GM23338 (cell line): ENCODE measurements around the gene ANO1. TPM values are rescaled to one million over a fixed set of nuclear protein-coding genes. Genes with fewer than 3 reads are reported as not detected.

Experiments
- ATAC-seq: fragments of 200-7000 bp; cut with Tn5 transposase; 3 replicates; pipeline ENCODE4 v1.9.1; 2020
- DNase-seq: peaks from one replicate; pipeline ENCODE4 v3.0.0-alpha.2; 2015; ENCODE audit warnings: low spot score
- H2AFZ ChIP-seq: fragments of 200-600 bp; sonication (generic); 2 replicates; pipeline ENCODE4 v1.8.0; 2016; ENCODE audit warnings: antibody characterized with exemption, mild to moderate bottlenecking, moderate library complexity
- H3F3A ChIP-seq: fragments of 200-600 bp; sonication (generic); replicated peaks from 2 replicates; pipeline ENCODE4 v1.8.0; 2017; ENCODE audit warnings: antibody characterized with exemption, mixed run types, low read depth
- H3K27ac ChIP-seq: fragments of 200-600 bp; sonication (generic); 2 replicates; pipeline ENCODE4 v1.6.1; 2016; ENCODE audit warnings: low read depth
- H3K27me3 ChIP-seq: fragments of 200-600 bp; sonication (generic); 2 replicates; pipeline ENCODE4 v1.8.0; 2016; ENCODE audit warnings: mild to moderate bottlenecking, mixed run types, moderate library complexity; ENCODE audit not compliant: insufficient read depth
- H3K36me3 ChIP-seq: fragments of 200-600 bp; sonication (generic); 2 replicates; pipeline ENCODE4 v1.8.0; 2016; ENCODE audit warnings: mild to moderate bottlenecking; ENCODE audit not compliant: insufficient read depth
- H3K4me1 ChIP-seq: fragments of 200-600 bp; sonication (generic); 2 replicates; pipeline ENCODE4 v1.8.0; 2016; ENCODE audit warnings: mild to moderate bottlenecking, moderate library complexity; ENCODE audit not compliant: insufficient read depth
- H3K4me2 ChIP-seq: fragments of 200-600 bp; sonication (generic); 2 replicates; pipeline ENCODE4 v1.7.1; 2017; ENCODE audit warnings: mixed run types
- H3K4me3 ChIP-seq: fragments of 200-600 bp; sonication (generic); 2 replicates; pipeline ENCODE4 v1.6.1; 2016; ENCODE audit warnings: mixed run types
- H3K79me2 ChIP-seq: fragments of 200-600 bp; sonication (generic); replicated peaks from 2 replicates; pipeline ENCODE4 v1.8.0; 2017; ENCODE audit warnings: mild to moderate bottlenecking; ENCODE audit not compliant: insufficient read depth
- H3K9me2 ChIP-seq: fragments of 200-600 bp; sonication (generic); 2 replicates; pipeline ENCODE4 v1.8.0; 2017; ENCODE audit not compliant: insufficient read depth
- H4K20me1 ChIP-seq: fragments of 200-600 bp; sonication (generic); replicated peaks from 2 replicates; pipeline ENCODE4 v1.8.0; 2017; ENCODE audit warnings: mild to moderate bottlenecking; ENCODE audit not compliant: insufficient read depth
- H3K27ac Mint-ChIP-seq: 2 replicates; pipeline ENCODE4 v1.8.0; 2020; ENCODE audit warnings: inconsistent platforms, mild to moderate bottlenecking, moderate library complexity, mixed read lengths
- H3K27me3 Mint-ChIP-seq: 3 replicates; pipeline ENCODE4 v1.8.0; 2022; ENCODE audit warnings: low read depth, mild to moderate bottlenecking, moderate library complexity, mixed read lengths, inconsistent platforms; ENCODE audit not compliant: insufficient read depth, poor library complexity
- H3K36me3 Mint-ChIP-seq: 3 replicates; pipeline ENCODE4 v1.8.0; 2021; ENCODE audit warnings: low read depth, mild to moderate bottlenecking, inconsistent platforms, moderate library complexity, mixed read lengths
- H3K4me1 Mint-ChIP-seq: 3 replicates; pipeline ENCODE4 v1.8.0; 2020; ENCODE audit warnings: mild to moderate bottlenecking, inconsistent platforms, mixed read lengths
- H3K4me3 Mint-ChIP-seq: 3 replicates; pipeline ENCODE4 v1.8.0; 2021; ENCODE audit warnings: moderate library complexity, mild to moderate bottlenecking, inconsistent platforms, mixed read lengths
- H3K9me3 Mint-ChIP-seq: 3 replicates; pipeline ENCODE4 v1.8.0; 2020; ENCODE audit warnings: moderate library complexity, mild to moderate bottlenecking, inconsistent platforms, mixed read lengths
- CREB1 ChIP-seq: fragments of 250-450 bp; sonication (Bioruptor Pico); IDR thresholded peaks from 2 replicates; pipeline ENCODE4 v1.5.0; 2020; ENCODE audit warnings: low read depth, mild to moderate bottlenecking, moderate library complexity
- CTCF ChIP-seq, 2 experiments: fragments of 200-600 bp in 1 of 2; sonication (generic) in 1 of 2; conservative IDR thresholded peaks; 2 replicates each; pipeline versions ENCODE4 v1.5.1 to v1.6.1; 2016 to 2017; ENCODE audit warnings: antibody characterized with exemption in 2 of 2, low read depth in 2 of 2, mild to moderate bottlenecking in 2 of 2, moderate library complexity in 1 of 2
- EZH2 ChIP-seq: fragments of 200-600 bp; sonication (generic); IDR thresholded peaks from one replicate; pipeline ENCODE4 v1.8.0; 2017; ENCODE audit warnings: antibody characterized with exemption, mild to moderate bottlenecking, low read depth; ENCODE audit not compliant: unreplicated experiment
- EZH2phosphoT487 ChIP-seq: fragments of 200-600 bp; sonication (generic); IDR thresholded peaks from one replicate; pipeline ENCODE4 v1.8.1; 2018; ENCODE audit warnings: antibody characterized with exemption; ENCODE audit not compliant: unreplicated experiment
- JUNB ChIP-seq: IDR thresholded peaks from one replicate; pipeline ENCODE4 v1.6.1; 2016; ENCODE audit warnings: antibody characterized with exemption; ENCODE audit not compliant: unreplicated experiment
- NANOG ChIP-seq: IDR thresholded peaks from 2 replicates; pipeline ENCODE4 v1.6.1; 2016; ENCODE audit warnings: antibody characterized with exemption, borderline replicate concordance
- POLR2AphosphoS5 ChIP-seq: IDR thresholded peaks from 2 replicates; pipeline ENCODE4 v1.6.1; 2016; ENCODE audit warnings: antibody characterized with exemption, low read depth
- STAT1 ChIP-seq: IDR thresholded peaks from one replicate; pipeline ENCODE4 v1.6.1; 2016; ENCODE audit warnings: antibody characterized with exemption; ENCODE audit not compliant: unreplicated experiment
- ZNF114 ChIP-seq: fragments of 250-450 bp; sonication (Bioruptor Pico); IDR thresholded peaks from 2 replicates; pipeline ENCODE4 v1.5.0; 2020; ENCODE audit warnings: mild to moderate bottlenecking, moderate library complexity
- ZNF331 ChIP-seq: fragments of 250-450 bp; sonication (Bioruptor Pico); IDR thresholded peaks from 2 replicates; pipeline ENCODE4 v1.5.0; 2020; ENCODE audit warnings: low read depth, mild to moderate bottlenecking, moderate library complexity
- ZNF462 ChIP-seq: fragments of 250-450 bp; sonication (Bioruptor Pico); IDR thresholded peaks from 2 replicates; pipeline ENCODE4 v1.5.0; 2020; ENCODE audit warnings: mild to moderate bottlenecking, moderate library complexity
- polyA plus RNA-seq: library from polyadenylated mRNA; unstranded; fragments of >200 nt; fragmentation: Nextera tagmentation; extraction: Ambion mirVana; gene quantifications from 2 replicates; pipeline ENCODE4 v1.2.1, GENCODE V29; 2016
- total RNA-seq: library from RNA; depleted of rRNA; stranded (reverse); fragments of >200 nt; shearing (Covaris generic); gene quantifications from 2 replicates; pipeline ENCODE4 v1.2.3, GENCODE V29; 2014
- TF ChIP-seq, protein P1 (sequence below): IDR thresholded peaks from one replicate; pipeline ENCODE4 v1.6.1; 2018; ENCODE audit warnings: antibody characterized with exemption; ENCODE audit not compliant: unreplicated experiment
- TF ChIP-seq, protein P2 (sequence below): IDR thresholded peaks from 2 replicates; pipeline ENCODE4 v1.6.1; 2016; ENCODE audit warnings: antibody characterized with exemption

The ANO1 gene
- total and polyA plus RNA-seq, 2 experiments from 2014 or later: 1.4 to 3.4 TPM

- no peaks in the 10 kb centered on the region for H3F3A ChIP-seq
- ATAC-seq: no peak
- no peak for DNase-seq
- no peak overlapping the region for H3K27ac Mint-ChIP-seq
- no peaks in the 10 kb centered on the region for H3K79me2 ChIP-seq
- peaks cover 10% of the 10 kb centered on the region; the same call in 2 of the 3 replicates for H3K4me1 Mint-ChIP-seq
- no peak overlapping the region for H2AFZ ChIP-seq
- H3K9me2 ChIP-seq: no peaks in the 10 kb centered on the region
- H3K4me1 ChIP-seq: no peaks in the 10 kb centered on the region
- H3K27me3 Mint-ChIP-seq: peaks cover 5% of the 10 kb centered on the region
- peaks cover 6% of the 10 kb centered on the region for H3K36me3 Mint-ChIP-seq
- no peak overlapping the region for H3K4me2 ChIP-seq
- H3K4me3 Mint-ChIP-seq: no peak overlapping the region
- peaks cover 17% of the 10 kb centered on the region for H3K9me3 Mint-ChIP-seq
- H3K27me3 ChIP-seq: no peaks in the 10 kb centered on the region
- H3K4me3 ChIP-seq: no peak overlapping the region
- H3K36me3 ChIP-seq: no peaks in the 10 kb centered on the region
- TF ChIP-seq POLR2AphosphoS5 (no peak), STAT1 (no peak), EZH2phosphoT487 (no peak), ZNF331 (CRISPR knock-in tag) (no peak), NANOG (no peak), CTCF (conservative IDR thresholded peaks at IDR 0.05; ENCODE audit: low read depth in 2 of 2) (no peak), ZNF114 (CRISPR knock-in tag) (no peak), CREB1 (CRISPR knock-in tag) (no peak), EZH2 (no peak), JUNB (no peak), ZNF462 (CRISPR knock-in tag) (no peak)
- TF ChIP-seq, protein P1, sequence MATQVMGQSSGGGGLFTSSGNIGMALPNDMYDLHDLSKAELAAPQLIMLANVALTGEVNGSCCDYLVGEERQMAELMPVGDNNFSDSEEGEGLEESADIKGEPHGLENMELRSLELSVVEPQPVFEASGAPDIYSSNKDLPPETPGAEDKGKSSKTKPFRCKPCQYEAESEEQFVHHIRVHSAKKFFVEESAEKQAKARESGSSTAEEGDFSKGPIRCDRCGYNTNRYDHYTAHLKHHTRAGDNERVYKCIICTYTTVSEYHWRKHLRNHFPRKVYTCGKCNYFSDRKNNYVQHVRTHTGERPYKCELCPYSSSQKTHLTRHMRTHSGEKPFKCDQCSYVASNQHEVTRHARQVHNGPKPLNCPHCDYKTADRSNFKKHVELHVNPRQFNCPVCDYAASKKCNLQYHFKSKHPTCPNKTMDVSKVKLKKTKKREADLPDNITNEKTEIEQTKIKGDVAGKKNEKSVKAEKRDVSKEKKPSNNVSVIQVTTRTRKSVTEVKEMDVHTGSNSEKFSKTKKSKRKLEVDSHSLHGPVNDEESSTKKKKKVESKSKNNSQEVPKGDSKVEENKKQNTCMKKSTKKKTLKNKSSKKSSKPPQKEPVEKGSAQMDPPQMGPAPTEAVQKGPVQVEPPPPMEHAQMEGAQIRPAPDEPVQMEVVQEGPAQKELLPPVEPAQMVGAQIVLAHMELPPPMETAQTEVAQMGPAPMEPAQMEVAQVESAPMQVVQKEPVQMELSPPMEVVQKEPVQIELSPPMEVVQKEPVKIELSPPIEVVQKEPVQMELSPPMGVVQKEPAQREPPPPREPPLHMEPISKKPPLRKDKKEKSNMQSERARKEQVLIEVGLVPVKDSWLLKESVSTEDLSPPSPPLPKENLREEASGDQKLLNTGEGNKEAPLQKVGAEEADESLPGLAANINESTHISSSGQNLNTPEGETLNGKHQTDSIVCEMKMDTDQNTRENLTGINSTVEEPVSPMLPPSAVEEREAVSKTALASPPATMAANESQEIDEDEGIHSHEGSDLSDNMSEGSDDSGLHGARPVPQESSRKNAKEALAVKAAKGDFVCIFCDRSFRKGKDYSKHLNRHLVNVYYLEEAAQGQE: no peak
- TF ChIP-seq, protein P2, sequence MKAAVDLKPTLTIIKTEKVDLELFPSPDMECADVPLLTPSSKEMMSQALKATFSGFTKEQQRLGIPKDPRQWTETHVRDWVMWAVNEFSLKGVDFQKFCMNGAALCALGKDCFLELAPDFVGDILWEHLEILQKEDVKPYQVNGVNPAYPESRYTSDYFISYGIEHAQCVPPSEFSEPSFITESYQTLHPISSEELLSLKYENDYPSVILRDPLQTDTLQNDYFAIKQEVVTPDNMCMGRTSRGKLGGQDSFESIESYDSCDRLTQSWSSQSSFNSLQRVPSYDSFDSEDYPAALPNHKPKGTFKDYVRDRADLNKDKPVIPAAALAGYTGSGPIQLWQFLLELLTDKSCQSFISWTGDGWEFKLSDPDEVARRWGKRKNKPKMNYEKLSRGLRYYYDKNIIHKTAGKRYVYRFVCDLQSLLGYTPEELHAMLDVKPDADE: no peak
- no peaks in the 10 kb centered on the region; the same call in 1 of the 2 replicates for H4K20me1 ChIP-seq
- H3K27ac ChIP-seq: no peak overlapping the region
Measured at GRCh38 chr11:70032943-70033710, 45.0 kb upstream of the ANO1 start.
